ENCODE measurements around the gene PRELID1.
"Not testable (repeated sequence)": the region's sequence is repeated elsewhere in the genome, so short reads cannot be mapped to it uniquely, and the experiment has no call there.

PRELID1 gene

GRCh38 chr5:177303121-177303924 is at the start of gene PRELID1, which contains the start of gene RAB24:
TSS of gene PRELID1 (plus strand) at chr5:177303799. CDS start at chr5:177303986, 187 bp downstream.
TSS of gene RAB24 (minus strand) at chr5:177303719. CDS start at chr5:177303288, 431 bp downstream.
- peak; percentile 85 to 88 for DNase-seq

- DNase-seq: no peak
Measured at GRCh38 chr5:177256296-177256695, 47.3 kb upstream of the PRELID1 start.

GRCh38 chr5:177258711-177259110 is 44.9 kb upstream of the PRELID1 start:
- DNase-seq: not testable (repeated sequence)

GRCh38 chr5:177260961-177261360 is 42.6 kb upstream of the PRELID1 start:
- DNase-seq: no peak

- no peak for DNase-seq
Measured at GRCh38 chr5:177261510-177261909, 42.1 kb upstream of the PRELID1 start.

GRCh38 chr5:177264178-177264577 is 39.4 kb upstream of the PRELID1 start:
- DNase-seq: no peak

- no peak for DNase-seq
Measured at GRCh38 chr5:177265395-177265794, 38.2 kb upstream of the PRELID1 start.

- no peak for DNase-seq
Measured at GRCh38 chr5:177269232-177269895, 34.2 kb upstream of the PRELID1 start.

- no peak for DNase-seq
Measured at GRCh38 chr5:177269976-177270375, 33.6 kb upstream of the PRELID1 start.

GRCh38 chr5:177270653-177271052 is 32.9 kb upstream of the PRELID1 start:
- no peak for DNase-seq

- no peak for DNase-seq
Measured at GRCh38 chr5:177271113-177271512, 32.5 kb upstream of the PRELID1 start.

- no peak for DNase-seq
Measured at GRCh38 chr5:177275883-177276282, 27.7 kb upstream of the PRELID1 start.

GRCh38 chr5:177276886-177277285 is 26.7 kb upstream of the PRELID1 start:
- no peak for DNase-seq

- no peak for DNase-seq
Measured at GRCh38 chr5:177288191-177288590, 15.4 kb upstream of the PRELID1 start.

GRCh38 chr5:177290816-177291596 is 12.6 kb upstream of the PRELID1 start:
- no peak for DNase-seq

GRCh38 chr5:177291735-177292134 is 11.9 kb upstream of the PRELID1 start:
- no peak for DNase-seq

GRCh38 chr5:177293819-177294581 is 9.6 kb upstream of the PRELID1 start:
- no peak for DNase-seq

GRCh38 chr5:177294632-177295031 is 9.0 kb upstream of the PRELID1 start:
- no peak for DNase-seq

- DNase-seq: no peak
Measured at GRCh38 chr5:177295924-177296323, 7.7 kb upstream of the PRELID1 start.

GRCh38 chr5:177296581-177296980 is 7.0 kb upstream of the PRELID1 start:
- DNase-seq: peak in 1 of 2 donors; percentile 15

GRCh38 chr5:177297922-177298321 is 5.7 kb upstream of the PRELID1 start:
- DNase-seq: no peak

GRCh38 chr5:177299697-177300096 is 3.9 kb upstream of the PRELID1 start:
- no peak for DNase-seq

All from CD4-positive, alpha-beta T cell treated with Interleukin-4 for 1 hour (primary cell).